HG02840 (cell line): ENCODE results near the gene SPINK8.
"Not testable (repeated sequence)": the region's sequence is repeated elsewhere in the genome, so short reads cannot be mapped to it uniquely, and the experiment has no call there.

Source experiments
- ATAC-seq: cut with Tn5 transposase; IDR thresholded peaks from one replicate; pipeline ENCODE4 v1.9.1; 2021; ENCODE audit warnings: mild to moderate bottlenecking, moderate library complexity, moderate number of reproducible peaks; ENCODE audit not compliant: unreplicated experiment, low FRiP score

Gene SPINK8

DNA sequence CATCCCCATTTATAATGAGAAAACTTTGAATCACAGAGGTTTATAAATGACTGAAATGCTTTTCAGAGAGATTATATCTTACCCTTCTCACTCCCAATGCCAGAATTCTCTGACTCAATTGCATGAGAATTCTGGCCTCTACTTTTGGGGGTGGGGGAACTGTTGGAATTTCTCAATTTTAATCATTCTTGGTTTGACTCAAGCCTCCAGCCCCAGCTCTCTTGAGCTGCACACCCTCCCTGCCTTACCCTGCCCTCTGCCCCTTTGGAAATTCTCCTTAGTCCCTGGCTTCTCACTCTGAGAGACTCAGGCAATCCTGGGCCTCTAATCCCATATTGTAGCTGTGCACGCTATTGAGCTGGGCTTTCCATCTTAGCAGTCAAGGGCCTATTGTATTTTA is 48.3 kb downstream of the SPINK8 start:
- ATAC-seq, result no peak

DNA sequence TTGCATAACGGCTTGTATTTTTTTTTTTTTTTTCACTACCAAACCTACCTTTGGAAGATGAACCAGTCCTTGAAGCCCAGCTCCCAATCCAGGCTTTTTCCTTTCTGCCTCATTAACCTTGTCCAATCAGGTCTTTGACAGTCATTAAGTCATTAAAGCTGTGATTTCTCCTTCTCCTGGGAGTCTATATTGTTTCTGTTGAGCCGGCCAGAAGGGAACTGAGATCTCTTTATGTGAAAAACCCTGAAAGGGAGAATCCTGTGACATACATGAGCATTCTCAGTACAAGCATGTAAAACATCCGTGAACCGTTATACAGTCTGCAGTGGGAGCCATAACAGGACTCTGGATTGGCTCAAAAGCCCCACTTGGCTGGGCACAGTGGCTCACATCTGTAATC is 52.6 kb downstream of the SPINK8 start:
- ATAC-seq, result no peak

DNA sequence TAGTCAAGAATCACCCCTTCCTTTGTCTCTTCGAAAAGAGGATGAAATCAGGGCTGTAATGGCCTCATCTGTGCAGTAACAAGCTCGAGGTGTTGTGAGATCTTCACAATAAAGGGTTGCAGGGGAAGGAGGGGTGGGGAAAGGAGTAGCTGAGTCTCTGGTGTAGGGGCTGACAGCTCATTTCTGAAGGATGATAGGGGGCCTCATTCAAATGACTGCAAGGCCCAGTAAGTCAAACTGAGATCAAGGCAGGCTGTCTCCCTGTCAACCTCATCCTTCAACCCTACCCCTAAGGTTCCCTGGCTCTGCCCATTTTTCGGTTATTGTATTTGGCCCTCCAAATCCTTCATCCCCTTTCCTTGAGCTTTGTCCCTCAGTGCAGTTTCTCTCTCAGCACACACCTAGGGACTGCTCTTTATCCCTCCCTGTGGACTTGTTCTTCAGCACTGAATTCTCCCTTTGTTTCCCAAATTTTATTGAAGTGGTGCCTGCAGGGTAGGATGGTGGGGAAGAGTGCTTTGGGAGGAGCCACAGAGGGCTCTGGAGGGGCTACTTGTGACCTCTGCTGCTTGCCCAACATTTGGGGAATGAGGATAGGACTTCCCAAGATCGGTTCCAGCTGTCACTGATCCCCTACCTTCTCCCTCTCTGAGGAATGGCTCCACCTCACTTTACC is 54.4 kb downstream of the SPINK8 start:
- no peak for ATAC-seq

DNA sequence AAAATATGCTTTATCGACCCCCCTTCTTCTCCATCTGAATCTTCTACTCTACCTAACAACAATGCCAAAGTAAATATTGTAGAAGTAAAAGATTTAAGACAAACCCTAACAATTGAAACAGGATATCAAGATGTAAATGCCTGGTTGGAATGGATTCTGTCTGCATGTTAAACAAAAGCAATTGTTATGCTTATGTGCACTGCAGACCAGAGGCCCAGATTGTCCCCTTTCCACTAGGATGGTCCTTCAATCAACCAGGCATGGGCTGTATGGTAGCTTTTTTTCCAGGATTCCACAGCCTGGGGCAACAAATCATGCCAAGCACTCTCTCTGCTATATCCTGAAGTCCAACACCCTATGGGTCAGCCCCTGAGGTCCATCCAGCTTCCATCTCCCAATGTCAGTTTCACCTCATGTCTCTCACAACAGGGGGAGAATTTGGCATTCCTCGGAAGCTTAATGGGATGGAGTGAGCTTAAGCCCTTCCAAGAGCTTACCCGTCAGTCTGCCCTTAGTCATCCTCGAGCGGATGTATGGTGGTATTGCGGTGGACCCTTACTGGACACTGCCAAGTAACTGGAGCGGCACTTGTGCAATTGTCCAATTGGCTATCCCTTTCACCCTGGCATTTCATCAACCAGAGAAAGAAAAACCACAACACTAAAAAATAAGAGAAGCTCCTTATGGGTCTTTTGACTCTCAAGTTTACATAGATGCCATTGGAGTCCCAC is 56.4 kb downstream of the SPINK8 start:
- no peak for ATAC-seq

DNA sequence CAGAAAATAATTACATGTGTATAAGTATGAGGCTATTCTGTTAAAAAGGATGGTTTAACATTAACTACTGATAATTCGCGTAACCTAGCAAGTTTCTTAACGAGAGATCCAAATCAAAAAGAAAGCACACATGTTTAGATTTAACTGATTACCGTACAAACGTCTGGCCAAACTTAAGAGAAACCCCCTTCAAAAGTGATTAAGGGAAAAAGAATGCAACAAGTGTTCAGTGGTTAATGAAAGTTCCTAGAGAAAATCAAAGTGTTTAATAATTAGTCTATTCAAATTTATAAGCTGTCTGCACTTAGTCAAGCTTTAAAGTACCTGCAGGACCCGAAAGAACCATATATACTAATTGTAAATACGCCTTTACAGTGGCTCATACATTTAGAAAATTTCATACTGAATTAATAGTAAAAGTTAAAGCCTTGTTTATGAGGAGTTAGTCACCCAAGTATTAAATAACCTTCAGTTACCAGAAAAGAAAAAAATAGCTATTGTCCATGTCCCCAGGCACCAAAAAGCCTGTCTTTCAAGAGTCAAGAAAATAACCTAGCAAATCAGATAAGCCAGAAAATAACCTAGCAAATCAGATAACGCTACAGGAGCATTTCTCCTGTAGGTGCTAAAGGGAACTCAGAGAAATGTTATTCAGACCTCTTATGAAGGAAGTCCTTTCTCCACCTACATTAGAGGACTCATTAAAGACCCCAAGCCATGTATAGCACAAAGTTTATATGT is 58.0 kb downstream of the SPINK8 start:
- ATAC-seq, result no peak

DNA sequence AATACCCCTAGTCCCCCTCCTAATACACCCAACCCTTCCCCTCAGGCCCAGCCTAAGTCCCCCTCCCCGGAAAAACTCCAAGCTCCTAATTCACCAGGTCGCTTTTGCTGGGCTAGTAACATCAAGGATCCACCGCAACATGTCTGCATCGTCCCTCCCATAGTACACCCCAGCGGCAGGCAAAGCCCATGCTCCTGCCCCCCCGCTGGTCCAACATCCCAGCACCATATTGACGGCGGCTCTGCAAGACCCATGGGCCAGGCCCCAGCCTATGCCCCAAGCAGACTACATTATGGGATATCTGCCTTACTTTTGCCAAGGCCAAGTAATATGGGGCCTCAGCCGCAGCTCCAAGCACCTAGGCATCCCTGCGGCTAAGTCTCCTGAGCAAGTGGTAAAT is 59.0 kb downstream of the SPINK8 start:
- no peak for ATAC-seq

DNA sequence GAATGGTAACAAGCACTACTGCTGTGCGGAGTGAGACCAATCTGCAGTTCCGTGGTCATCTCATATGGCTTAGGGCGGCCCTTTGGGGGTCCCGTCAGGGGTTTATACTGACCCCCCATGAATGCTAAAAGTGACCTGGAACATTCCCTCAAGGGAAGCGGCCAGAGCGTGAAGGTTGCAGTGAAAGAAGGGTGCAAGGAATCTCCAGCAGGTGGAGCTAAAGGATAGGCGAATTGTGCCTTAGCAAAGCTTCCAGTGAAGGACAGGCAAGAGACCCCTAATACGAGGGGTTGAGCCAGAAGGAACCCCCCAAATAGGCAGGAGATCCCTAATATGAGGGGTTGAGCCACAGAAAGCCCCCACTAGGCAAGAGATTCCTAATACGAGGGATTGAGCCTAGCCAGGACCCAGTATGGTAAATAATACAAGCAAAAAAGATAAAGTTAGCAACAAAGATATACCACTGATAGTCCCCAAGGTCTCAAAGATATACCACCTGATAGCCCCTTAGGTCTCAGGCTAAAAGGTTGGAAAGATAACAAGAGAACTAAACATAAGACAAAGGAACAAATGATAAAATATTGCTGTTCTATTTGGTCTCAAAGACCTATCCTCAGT is 59.8 kb downstream of the SPINK8 start:
- no peak for ATAC-seq

DNA sequence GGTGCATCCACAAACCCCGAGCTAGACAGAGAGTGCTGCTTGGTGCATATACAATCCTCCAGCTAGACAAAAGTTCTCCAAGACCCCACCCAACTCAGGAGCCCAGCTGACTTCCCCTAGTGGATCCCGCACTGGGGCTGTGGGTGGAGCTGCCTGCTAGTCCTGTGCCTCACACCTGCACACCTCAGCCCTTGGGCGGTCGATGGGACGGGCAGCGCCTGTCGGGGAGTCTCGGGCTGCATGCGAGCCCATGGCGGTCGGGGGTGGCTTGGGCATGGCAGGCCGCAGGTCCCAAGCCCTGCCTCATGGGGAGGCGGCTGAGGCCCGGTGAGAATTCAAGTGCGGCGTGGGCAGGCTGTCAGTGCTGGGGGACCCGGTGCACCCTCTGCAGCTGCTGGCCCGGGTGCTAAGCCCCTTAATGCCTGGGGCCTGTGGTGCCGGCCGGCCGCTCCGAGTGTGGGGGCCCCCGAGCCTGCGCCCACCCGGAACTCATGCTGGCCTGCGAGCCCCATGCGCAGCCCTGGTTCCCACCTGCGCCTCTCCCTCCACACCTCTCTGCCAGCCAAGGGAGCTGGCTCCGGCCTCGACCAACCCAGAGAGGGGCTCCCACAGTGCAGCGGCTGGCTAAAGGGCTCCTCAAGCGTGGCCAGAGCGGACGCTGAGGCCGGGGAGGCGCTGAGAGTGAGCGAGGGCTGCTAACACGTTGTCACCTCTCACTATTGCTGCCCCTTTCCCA is 61.5 kb downstream of the SPINK8 start:
- ATAC-seq, result no peak

DNA sequence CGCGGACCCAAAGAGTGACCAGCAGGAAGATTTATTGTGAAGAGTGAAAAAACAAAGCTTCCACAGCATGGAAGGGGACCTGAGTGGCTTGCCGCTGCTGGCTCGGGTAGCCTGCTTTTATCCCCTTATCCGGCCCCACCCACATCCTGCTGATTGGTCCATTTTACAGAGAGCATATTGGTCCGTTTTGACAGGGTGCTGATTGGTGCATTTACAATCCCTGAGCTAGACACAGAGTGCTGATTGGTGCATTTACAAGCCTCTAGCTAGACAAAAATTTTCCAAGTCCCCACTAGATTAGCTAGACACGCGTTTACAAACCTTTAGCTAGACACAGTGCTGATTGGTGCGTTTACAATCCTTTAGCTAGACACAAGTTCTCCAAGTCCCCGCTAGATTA is 62.2 kb downstream of the SPINK8 start:
- not testable (repeated sequence) for ATAC-seq

DNA sequence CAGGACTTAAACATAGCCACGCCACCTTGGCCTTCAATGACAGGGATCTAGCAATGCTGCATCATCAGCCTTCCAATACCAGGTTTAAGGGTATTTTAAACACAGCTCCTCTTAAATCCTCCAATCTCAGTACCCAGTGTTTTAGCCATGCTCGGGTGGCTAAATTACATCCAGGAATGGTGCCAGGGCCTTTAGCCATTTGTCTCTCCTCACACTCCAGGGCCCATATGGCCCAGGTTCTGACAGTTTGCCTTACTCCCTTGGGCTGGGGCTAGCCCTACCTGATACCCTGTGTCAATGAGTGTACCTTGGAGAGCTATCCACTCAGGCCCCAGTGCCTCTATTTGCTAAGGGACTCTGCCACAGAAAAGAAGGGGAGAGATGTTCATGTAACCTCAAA is 63.2 kb downstream of the SPINK8 start:
- ATAC-seq, result no peak

DNA sequence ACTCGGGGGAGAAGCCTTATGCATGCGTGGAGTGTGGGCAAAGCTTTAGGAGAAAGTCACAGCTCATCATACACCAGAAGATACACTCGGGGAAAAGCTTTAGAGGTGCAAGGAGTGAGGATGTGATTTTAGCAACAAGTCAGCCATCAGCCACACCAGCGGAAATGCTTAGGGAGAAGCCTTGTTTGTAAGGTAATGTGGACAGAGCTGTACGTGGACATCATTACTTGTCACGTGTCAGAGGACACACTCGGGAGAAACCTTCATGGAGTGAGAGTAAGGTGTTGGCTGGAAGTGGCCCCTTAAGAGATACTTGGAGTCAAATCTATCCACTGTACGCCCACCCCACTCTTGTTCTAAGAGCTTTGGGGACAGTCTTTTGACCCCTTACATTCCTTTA is 63.9 kb downstream of the SPINK8 start:
- ATAC-seq, result no peak

DNA sequence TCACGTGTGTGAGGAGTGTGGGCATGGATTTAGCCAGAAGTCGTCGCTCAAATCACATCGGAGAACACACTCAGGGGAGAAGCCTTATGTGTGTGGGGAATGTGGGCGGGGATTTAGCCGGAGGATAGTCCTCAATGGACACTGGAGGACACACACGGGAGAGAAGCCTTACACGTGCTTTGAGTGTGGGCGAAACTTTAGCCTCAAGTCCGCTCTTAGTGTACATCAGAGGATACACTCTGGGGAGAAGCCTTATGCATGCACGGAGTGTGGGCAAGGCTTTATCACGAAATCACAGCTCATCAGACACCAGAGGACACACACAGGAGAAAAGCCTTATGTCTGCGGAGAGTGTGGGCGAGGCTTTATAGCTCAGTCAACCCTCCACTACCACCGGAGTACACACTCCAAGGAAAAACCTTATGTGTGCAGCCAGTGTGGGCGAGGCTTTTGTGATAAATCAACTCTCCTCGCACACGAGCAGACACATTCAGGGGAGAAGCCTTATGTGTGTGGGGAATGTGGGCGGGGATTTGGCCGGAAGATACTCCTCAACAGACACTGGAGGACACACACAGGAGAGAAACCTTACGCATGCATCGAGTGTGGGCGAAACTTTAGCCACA is 64.4 kb downstream of the SPINK8 start:
- no peak for ATAC-seq

DNA sequence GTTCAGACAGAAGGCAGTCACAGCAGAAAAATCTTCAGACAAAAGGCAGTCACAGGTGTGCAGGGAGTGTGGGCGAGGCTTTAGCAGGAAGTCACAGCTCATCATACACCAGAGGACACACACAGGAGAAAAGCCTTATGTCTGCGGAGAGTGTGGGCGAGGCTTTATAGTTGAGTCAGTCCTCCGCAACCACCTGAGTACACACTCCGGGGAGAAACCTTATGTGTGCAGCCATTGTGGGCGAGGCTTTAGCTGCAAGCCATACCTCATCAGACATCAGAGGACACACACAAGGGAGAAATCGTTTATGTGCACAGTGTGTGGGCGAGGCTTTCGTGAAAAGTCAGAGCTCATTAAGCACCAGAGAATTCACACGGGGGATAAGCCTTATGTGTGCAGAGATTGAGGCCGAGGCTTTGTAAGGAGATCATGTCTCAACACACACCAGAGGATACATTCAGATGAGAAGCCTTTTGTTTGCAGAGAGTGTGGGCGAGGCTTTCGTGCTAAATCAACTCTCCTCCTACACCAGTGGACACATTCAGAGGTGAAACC is 65.0 kb downstream of the SPINK8 start:
- ATAC-seq, result no peak

DNA sequence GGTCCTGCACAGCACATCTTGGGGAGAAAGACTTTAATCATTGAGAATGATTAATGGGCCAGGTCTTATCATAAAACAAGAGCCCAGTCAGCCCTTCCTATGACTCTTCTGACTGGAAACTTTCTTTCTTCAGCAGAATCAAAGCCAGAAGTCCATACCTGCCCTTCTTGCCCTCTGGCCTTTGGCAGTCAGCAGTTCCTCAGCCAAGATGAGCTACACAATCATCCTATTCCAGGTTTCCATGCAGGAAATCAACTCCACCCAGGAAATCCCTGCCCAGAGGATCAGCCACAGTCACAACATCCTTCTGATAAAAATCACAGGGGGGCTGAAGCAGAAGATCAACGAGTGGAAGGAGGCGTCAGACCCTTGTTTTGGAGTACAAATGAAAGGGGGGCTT is 65.7 kb downstream of the SPINK8 start:
- ATAC-seq, result no peak

DNA sequence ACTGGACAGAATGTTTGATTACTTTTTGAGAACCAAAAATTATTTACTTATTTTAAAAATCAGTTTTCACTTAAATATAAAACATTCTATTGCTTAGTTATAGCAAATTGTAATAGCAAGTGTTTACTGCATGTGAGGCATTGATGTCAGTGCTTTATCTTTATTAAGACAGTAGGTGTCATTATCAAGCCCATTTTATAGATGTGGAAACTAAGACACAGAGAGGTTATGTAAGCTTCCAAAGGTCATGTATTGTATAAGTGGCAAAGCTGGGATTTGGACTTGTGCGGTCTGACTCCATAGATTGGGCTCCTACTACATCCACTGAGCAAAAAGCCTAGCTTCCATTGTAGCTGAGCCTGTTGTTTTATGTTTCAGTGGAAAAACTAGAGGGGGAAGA is 74.9 kb downstream of the SPINK8 start:
- no peak for ATAC-seq
